Measurements from ENCODE around the gene RIPOR3. TPM values are rescaled to one million over a fixed set of nuclear protein-coding genes. Genes with fewer than 3 reads are reported as not detected.

Gene RIPOR3
- total and polyA plus RNA-seq, 9 donors: 3.8 to 9.7 (median 5.8) TPM

DNA sequence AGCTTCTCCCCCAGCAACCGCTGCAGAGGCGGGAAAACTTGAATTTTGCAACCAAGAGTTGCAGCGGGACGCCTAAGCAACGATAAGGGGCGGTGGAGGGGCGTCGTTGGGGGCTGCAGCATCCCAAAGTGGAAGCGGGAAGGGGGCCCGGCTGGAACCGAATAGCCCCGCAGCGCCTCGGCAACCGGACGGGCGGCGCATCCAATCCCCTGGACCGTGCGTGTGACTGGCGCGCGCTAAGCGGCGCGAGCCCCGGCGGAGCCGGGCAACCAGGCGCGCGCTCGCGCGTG is 39.4 kb upstream of the RIPOR3 start:
- Histone ChIP-seq H3K4me1 (ENCODE audit: control insufficient read depth, insufficient read depth, low read length) (peaks cover 11% of the 10 kb centered on the region), H3K9me3 (replicated peaks; ENCODE audit: control insufficient read depth, low read depth, low read length) (no peaks in the 10 kb centered on the region), H3K27me3 (ENCODE audit: control insufficient read depth, insufficient read depth, low read length) (peaks cover 16% of the 10 kb centered on the region), H3K27ac (ENCODE audit: low read length) (no peak overlapping the region), H3K4me3 (ENCODE audit: low read length) (peak overlapping the region; percentile 67), H3K36me3 (ENCODE audit: control insufficient read depth, insufficient read depth, low read length) (no peaks in the 10 kb centered on the region)
- DNase-seq: no peak
- under 1% methylated on average over 34 of the region's 35 CpGs for WGBS (ENCODE audit: insufficient coverage)

- WGBS (ENCODE audit: insufficient coverage): 45% methylated on average over 9 of the region's 21 CpGs
- peak; percentile 64 for DNase-seq
Measured at GRCh38 chr20:50729901-50730764, 38.8 kb upstream of the RIPOR3 start.

DNA sequence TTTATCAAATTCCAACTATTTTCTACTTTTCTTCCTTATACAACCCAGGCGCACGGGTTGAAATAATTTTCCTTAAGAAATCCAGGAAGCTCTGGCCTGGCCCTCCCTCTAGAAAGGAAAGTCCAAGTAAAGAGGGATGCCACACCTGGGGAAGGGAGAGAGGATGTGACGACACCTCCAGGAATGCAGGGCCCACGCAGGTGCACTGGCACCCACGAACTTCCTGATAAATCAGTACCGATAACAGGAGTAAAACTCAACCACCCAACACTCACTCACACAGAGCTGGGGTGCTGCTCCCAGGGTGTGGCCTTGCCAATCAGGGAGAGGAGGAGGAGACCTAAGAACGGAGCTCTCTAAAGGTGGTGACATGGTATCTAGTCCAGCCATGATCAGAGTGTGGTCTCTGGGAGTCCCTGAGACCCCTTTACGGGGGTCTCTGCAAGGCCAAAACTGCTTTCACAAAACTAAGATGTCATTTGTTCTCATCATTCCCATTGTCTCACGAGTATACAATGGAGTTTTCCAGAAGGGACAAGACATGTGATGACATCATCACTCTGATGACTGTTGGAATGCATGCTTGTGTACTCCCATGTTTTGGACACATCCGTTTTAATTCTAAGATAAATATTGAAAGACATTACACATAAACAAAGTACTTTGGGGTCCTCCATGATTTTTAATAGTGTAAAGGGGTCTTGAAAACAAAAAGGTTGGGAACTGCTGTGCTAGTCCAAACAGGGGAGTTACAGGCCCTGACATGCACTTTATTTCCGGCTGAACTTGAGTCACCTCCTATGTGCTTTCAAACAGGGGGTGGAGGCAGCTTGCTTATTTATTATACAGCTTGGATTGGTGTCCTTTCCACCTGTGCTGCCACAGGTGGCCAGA is 37.9 kb upstream of the RIPOR3 start:
- Histone ChIP-seq H3K9me3 (replicated peaks; ENCODE audit: control insufficient read depth, low read depth, low read length) (no peaks in the 10 kb centered on the region), H3K27me3 (ENCODE audit: control insufficient read depth, insufficient read depth, low read length) (peaks cover 12% of the 10 kb centered on the region), H3K27ac (ENCODE audit: low read length) (no peak overlapping the region), H3K4me3 (ENCODE audit: low read length) (no peak overlapping the region), H3K36me3 (ENCODE audit: control insufficient read depth, insufficient read depth, low read length) (no peaks in the 10 kb centered on the region), H3K4me1 (ENCODE audit: control insufficient read depth, insufficient read depth, low read length) (peaks cover 20% of the 10 kb centered on the region)
- DNase-seq: no peak
- WGBS (ENCODE audit: insufficient coverage): no CpG with 5 or more reads among the region's 11 CpGs

More at GRCh38 chr20:50729901-50730764, 38.8 kb upstream of the RIPOR3 start:
- H3K4me1 ChIP-seq (ENCODE audit: control insufficient read depth, insufficient read depth, low read length): peaks cover 11% of the 10 kb centered on the region
- H3K4me3 ChIP-seq (ENCODE audit: low read length): peak overlapping the region; percentile 67
- H3K36me3 ChIP-seq (ENCODE audit: control insufficient read depth, insufficient read depth, low read length): no peaks in the 10 kb centered on the region
- no peaks in the 10 kb centered on the region for H3K9me3 ChIP-seq (replicated peaks; ENCODE audit: control insufficient read depth, low read depth, low read length)
- H3K27me3 ChIP-seq (ENCODE audit: control insufficient read depth, insufficient read depth, low read length): peaks cover 16% of the 10 kb centered on the region
- no peak overlapping the region for H3K27ac ChIP-seq (ENCODE audit: low read length)

DNA sequence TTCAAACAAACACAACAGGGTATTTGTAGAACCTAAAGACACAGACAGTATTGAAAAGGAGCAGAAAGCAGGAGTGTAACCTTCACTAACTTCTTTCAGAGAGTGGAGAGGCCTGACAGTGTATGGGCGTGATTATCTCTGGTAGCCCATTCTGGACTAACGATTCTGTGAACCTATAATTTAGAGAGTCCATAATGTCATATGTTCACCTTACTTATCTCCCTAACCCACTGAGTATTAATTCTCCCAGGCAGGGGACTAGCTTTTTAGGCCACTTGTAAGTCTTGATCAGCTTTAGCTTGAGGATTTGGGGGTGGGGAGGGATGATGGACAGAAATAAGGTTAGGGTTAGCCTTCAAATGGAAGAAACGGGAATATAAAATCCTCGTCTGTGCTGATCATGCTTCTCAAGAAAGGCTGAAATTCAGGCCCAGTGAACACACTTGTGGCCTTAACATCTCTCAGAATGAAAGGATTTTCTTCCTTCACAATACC is 37.2 kb upstream of the RIPOR3 start:
- no peaks in the 10 kb centered on the region for H3K36me3 ChIP-seq (ENCODE audit: control insufficient read depth, insufficient read depth, low read length)
- DNase-seq: no peak
- H3K9me3 ChIP-seq (replicated peaks; ENCODE audit: control insufficient read depth, low read depth, low read length): no peaks in the 10 kb centered on the region
- H3K4me1 ChIP-seq (ENCODE audit: control insufficient read depth, insufficient read depth, low read length): peaks cover 20% of the 10 kb centered on the region
- 93% methylated on average over 2 of the region's 4 CpGs for WGBS (ENCODE audit: insufficient coverage)
- peaks cover 10% of the 10 kb centered on the region for H3K27me3 ChIP-seq (ENCODE audit: control insufficient read depth, insufficient read depth, low read length)
- peak overlapping the region; percentile 31 for H3K27ac ChIP-seq (ENCODE audit: low read length)
- no peak overlapping the region for H3K4me3 ChIP-seq (ENCODE audit: low read length)

DNA sequence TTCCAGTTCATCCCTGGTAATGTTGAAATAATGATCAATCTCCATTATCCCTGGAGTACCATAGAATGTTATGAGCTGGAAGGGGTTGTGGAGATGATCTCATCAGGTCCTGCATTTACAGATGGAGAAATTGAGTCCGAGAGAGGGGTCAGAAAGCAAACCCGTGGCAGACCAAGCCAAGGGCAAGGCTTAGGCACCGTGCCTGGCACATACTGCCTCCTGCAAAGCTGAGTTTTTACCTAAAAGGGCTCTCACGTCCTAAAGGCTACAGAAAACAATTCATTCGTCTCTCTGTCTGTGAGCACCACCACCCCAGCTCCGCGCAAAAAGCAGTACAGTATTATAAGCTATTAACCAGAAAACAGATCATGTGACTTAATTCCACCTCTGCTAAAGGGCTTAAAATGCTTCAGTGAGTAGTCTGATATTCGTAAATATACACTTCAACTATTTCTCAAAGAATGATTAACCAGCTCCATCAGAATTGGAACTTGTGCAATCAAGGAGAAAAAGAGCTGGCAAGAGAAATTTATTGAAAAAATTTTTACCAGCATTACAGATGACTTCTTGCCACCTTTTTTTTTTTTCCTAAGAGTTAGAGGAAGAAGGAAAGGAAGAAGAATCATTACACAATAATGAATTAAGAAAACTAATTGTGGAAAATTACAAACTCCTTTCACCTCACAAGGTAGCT is 36.6 kb upstream of the RIPOR3 start:
- Histone ChIP-seq H3K4me3 (ENCODE audit: low read length) (no peak overlapping the region), H3K36me3 (ENCODE audit: control insufficient read depth, insufficient read depth, low read length) (no peaks in the 10 kb centered on the region), H3K9me3 (replicated peaks; ENCODE audit: control insufficient read depth, low read depth, low read length) (no peaks in the 10 kb centered on the region), H3K27me3 (ENCODE audit: control insufficient read depth, insufficient read depth, low read length) (peaks cover 10% of the 10 kb centered on the region), H3K4me1 (ENCODE audit: control insufficient read depth, insufficient read depth, low read length) (peaks cover 20% of the 10 kb centered on the region), H3K27ac (ENCODE audit: low read length) (peak overlapping the region; percentile 79)
- 25% methylated on average over 5 of the region's 8 CpGs for WGBS (ENCODE audit: insufficient coverage)
- DNase-seq: peak; percentile 84

GRCh38 chr20:50726955-50727791 is 35.8 kb upstream of the RIPOR3 start:
- no peak for DNase-seq
- H3K4me1 ChIP-seq (ENCODE audit: control insufficient read depth, insufficient read depth, low read length): peaks cover 20% of the 10 kb centered on the region
- H3K9me3 ChIP-seq (replicated peaks; ENCODE audit: control insufficient read depth, low read depth, low read length): no peaks in the 10 kb centered on the region
- WGBS (ENCODE audit: insufficient coverage): no CpG with 5 or more reads among the region's 4 CpGs
- no peak overlapping the region for H3K27ac ChIP-seq (ENCODE audit: low read length)
- H3K4me3 ChIP-seq (ENCODE audit: low read length): no peak overlapping the region
- H3K27me3 ChIP-seq (ENCODE audit: control insufficient read depth, insufficient read depth, low read length): peaks cover 7% of the 10 kb centered on the region
- no peaks in the 10 kb centered on the region for H3K36me3 ChIP-seq (ENCODE audit: control insufficient read depth, insufficient read depth, low read length)

DNA sequence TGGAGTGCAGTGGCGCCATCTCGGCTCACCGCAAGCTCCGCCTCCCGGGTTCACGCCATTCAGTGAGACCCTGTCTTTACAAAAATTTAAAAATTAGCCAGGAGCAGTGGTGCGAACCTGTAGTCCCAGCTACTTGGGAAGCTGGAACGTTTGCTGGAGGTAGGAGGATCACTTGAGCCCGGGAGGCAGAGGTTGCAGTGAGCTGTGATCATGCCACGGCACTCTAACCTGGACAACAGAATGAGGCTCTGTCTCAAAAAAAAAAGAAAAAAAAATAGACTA is 34.3 kb upstream of the RIPOR3 start:
- 83% methylated on average over 6 of the region's 10 CpGs for WGBS (ENCODE audit: insufficient coverage)
- DNase-seq: no peak
- H3K27ac ChIP-seq (ENCODE audit: low read length): no peak overlapping the region

GRCh38 chr20:50724851-50725723 is 33.7 kb upstream of the RIPOR3 start:
- Histone ChIP-seq H3K27ac (ENCODE audit: low read length) (no peak overlapping the region), H3K4me3 (ENCODE audit: low read length) (no peak overlapping the region), H3K27me3 (ENCODE audit: control insufficient read depth, insufficient read depth, low read length) (peaks cover 2% of the 10 kb centered on the region), H3K4me1 (ENCODE audit: control insufficient read depth, insufficient read depth, low read length) (peaks cover 10% of the 10 kb centered on the region), H3K9me3 (replicated peaks; ENCODE audit: control insufficient read depth, low read depth, low read length) (no peaks in the 10 kb centered on the region), H3K36me3 (ENCODE audit: control insufficient read depth, insufficient read depth, low read length) (no peaks in the 10 kb centered on the region)
- 45% methylated on average over 12 of the region's 14 CpGs for WGBS (ENCODE audit: insufficient coverage)
- DNase-seq: peak; percentile 58

More for the DNA sequence above, 34.3 kb upstream of the RIPOR3 start:
- Histone ChIP-seq H3K4me3 (ENCODE audit: low read length) (no peak overlapping the region), H3K4me1 (ENCODE audit: control insufficient read depth, insufficient read depth, low read length) (peaks cover 15% of the 10 kb centered on the region), H3K27me3 (ENCODE audit: control insufficient read depth, insufficient read depth, low read length) (peaks cover 2% of the 10 kb centered on the region), H3K9me3 (replicated peaks; ENCODE audit: control insufficient read depth, low read depth, low read length) (no peaks in the 10 kb centered on the region), H3K36me3 (ENCODE audit: control insufficient read depth, insufficient read depth, low read length) (no peaks in the 10 kb centered on the region)

Measured in muscle of leg (tissue), 11 donors.